HCT116 (cell line): ENCODE data around the gene PI4K2A. TPM values are rescaled to one million over a fixed set of nuclear protein-coding genes. Genes with fewer than 3 reads are reported as not detected.

ENCODE experiments used
- ATAC-seq: fragments of 200-7000 bp; cut with Tn5 transposase; 2 replicates; pipeline ENCODE4 v1.9.1; 2020; ENCODE audit warnings: mild to moderate bottlenecking, moderate library complexity
- BruUV-seq: library from RNA; stranded (reverse); fragments of 400-500 nt; replicated peaks from 2 replicates; lab custom pipeline; 2021; lab: Mats Ljungman, UMichigan
- CTCF ChIA-PET: fragments of 300-600 bp; sonication (Branson Sonifier 250); formaldehyde crosslinking; loops from one replicate; lab custom pipeline; 2021; ENCODE audit warnings: antibody characterized with exemption; lab: Charles Lee
- POLR2A ChIA-PET: fragments of 300-600, 350-600 bp; sonication (Branson Sonifier 250); formaldehyde crosslinking; loops from one replicate; lab custom pipeline; 2021; ENCODE audit warnings: antibody characterized with exemption; lab: Charles Lee
- RAD21 ChIA-PET, 2 experiments: fragments of 300-600 bp; sonication (Branson Sonifier 250); formaldehyde crosslinking; loops; one replicate each; lab custom pipeline; 2023; ENCODE audit warnings: low total read pairs in 2 of 2; ENCODE audit not compliant: uncharacterized antibody in 2 of 2, unreplicated experiment in 2 of 2, low non-redundant PET in 1 of 2; lab: Charles Lee
- DNase-seq: peaks from one replicate; pipeline ENCODE4 v3.0.0-alpha.2; 2010; ENCODE audit warnings: low read depth, low spot score
- H2AFZ ChIP-seq: fragments of 200-600 bp; shearing (Covaris generic), sonication (generic); 2 replicates; pipeline ENCODE4 v1.6.1; 2017; ENCODE audit warnings: low read depth, mixed run types, mixed read lengths, antibody characterized with exemption, low read length; ENCODE audit not compliant: poor library complexity, severe bottlenecking
- H3K27ac ChIP-seq: 2 replicates; pipeline ENCODE4 v1.5.1; 2012; ENCODE audit warnings: low read depth, low read length
- H3K27me3 ChIP-seq: fragments of 200-600 bp; sonication (generic); 2 replicates; pipeline ENCODE4 v1.6.1; 2016; ENCODE audit warnings: mixed run types, low read length, mixed read lengths; ENCODE audit not compliant: insufficient read depth
- H3K36me3 ChIP-seq, 2 experiments: fragments of 200-500 bp in 1 of 2; fragments of 200-600 bp in 1 of 2; sonication (Bioruptor generic) in 1 of 2; sonication (generic) in 1 of 2; 2 replicates each; pipeline versions ENCODE4 v1.5.1 to v1.6.1; 2014 to 2016; ENCODE audit warnings: low read length in 2 of 2, inconsistent platforms in 1 of 2, mixed read lengths in 1 of 2, mixed run types in 1 of 2; ENCODE audit not compliant: insufficient read depth in 2 of 2, control insufficient read depth in 1 of 2
- H3K4me1 ChIP-seq, 2 experiments: fragments of 200-600 bp in 1 of 2; sonication (generic) in 1 of 2; 2 replicates each; pipeline versions ENCODE4 v1.5.1 to v1.6.1; 2012 to 2017; ENCODE audit warnings: low read length in 2 of 2, inconsistent platforms in 1 of 2, mild to moderate bottlenecking in 1 of 2, mixed read lengths in 1 of 2, mixed run types in 1 of 2, moderate library complexity in 1 of 2; ENCODE audit not compliant: insufficient read depth in 2 of 2, control insufficient read depth in 1 of 2
- H3K4me2 ChIP-seq: fragments of 200-600 bp; sonication (generic); 2 replicates; pipeline ENCODE4 v1.6.1; 2017; ENCODE audit warnings: mixed run types, low read length, mixed read lengths
- H3K4me3 ChIP-seq, 2 experiments: fragments of 200-600 bp in 1 of 2; sonication (generic) in 1 of 2; replicated peaks in 1 of 2; 2 replicates each; pipeline ENCODE4 v1.5.1; 2011 to 2016; ENCODE audit warnings: low read length in 2 of 2, control low read depth in 1 of 2, low read depth in 1 of 2, mild to moderate bottlenecking in 1 of 2, mixed read lengths in 1 of 2, mixed run types in 1 of 2
- H3K79me2 ChIP-seq: fragments of 200-600 bp; sonication (generic); 2 replicates; pipeline ENCODE4 v1.6.1; 2017; ENCODE audit warnings: mild to moderate bottlenecking, mixed run types, low read length, moderate library complexity, mixed read lengths; ENCODE audit not compliant: insufficient read depth
- H3K9ac ChIP-seq: fragments of 200-600 bp; sonication (generic); 2 replicates; pipeline ENCODE4 v1.6.1; 2016; ENCODE audit warnings: low read length, mixed read lengths
- H3K9me2 ChIP-seq: fragments of 200-600 bp; sonication (generic), shearing (Covaris generic); 2 replicates; pipeline ENCODE4 v1.6.1; 2017; ENCODE audit warnings: mixed run types, mild to moderate bottlenecking, moderate library complexity; ENCODE audit not compliant: insufficient read depth
- H3K9me3 ChIP-seq, 2 experiments: fragments of 200-500 bp in 1 of 2; fragments of 200-600 bp in 1 of 2; sonication (Bioruptor generic) in 1 of 2; sonication (generic) in 1 of 2; 2 replicates each; pipeline ENCODE4 v1.6.1; 2014 to 2017; ENCODE audit warnings: low read length in 2 of 2, mixed read lengths in 2 of 2, inconsistent platforms in 1 of 2, low read depth in 1 of 2, mild to moderate bottlenecking in 1 of 2, mixed run types in 1 of 2, moderate library complexity in 1 of 2; ENCODE audit not compliant: control insufficient read depth in 1 of 2, insufficient read depth in 1 of 2
- H4K20me1 ChIP-seq: fragments of 200-600 bp; sonication (generic), shearing (Covaris generic); 2 replicates; pipeline ENCODE4 v1.6.1; 2017; ENCODE audit warnings: mixed run types, mild to moderate bottlenecking, moderate library complexity; ENCODE audit not compliant: insufficient read depth
- ATF3 ChIP-seq: IDR thresholded peaks from 2 replicates; pipeline ENCODE4 v1.6.1; 2012
- CBX3 ChIP-seq: IDR thresholded peaks from 2 replicates; pipeline ENCODE4 v1.6.1; 2012; ENCODE audit warnings: low read depth
- CEBPB ChIP-seq: IDR thresholded peaks from 2 replicates; pipeline ENCODE4 v1.6.1; 2012; ENCODE audit warnings: low read depth
- CTCF ChIP-seq, 3 experiments: fragments of 200-600 bp in 1 of 3; sonication (generic) in 1 of 3; IDR thresholded peaks in 2 of 3; conservative IDR thresholded peaks in 1 of 3; 2 replicates each; pipeline ENCODE4 v1.5.1; 2012 to 2017; ENCODE audit warnings: low read depth in 2 of 3, low read length in 2 of 3, antibody characterized with exemption in 1 of 3, borderline replicate concordance in 1 of 3, control low read depth in 1 of 3, mild to moderate bottlenecking in 1 of 3, mixed read lengths in 1 of 3, mixed run types in 1 of 3, moderate library complexity in 1 of 3; ENCODE audit not compliant: insufficient read depth in 1 of 3
- EGR1 ChIP-seq: IDR thresholded peaks from 2 replicates; pipeline ENCODE4 v1.6.1; 2012; ENCODE audit warnings: low read depth
- ELF1 ChIP-seq: IDR thresholded peaks from 2 replicates; pipeline ENCODE4 v1.6.1; 2012; ENCODE audit warnings: low read depth, borderline replicate concordance
- EZH2 ChIP-seq: fragments of 200-600 bp; sonication (generic); IDR thresholded peaks from 2 replicates; pipeline ENCODE4 v1.6.1; 2017; ENCODE audit warnings: antibody characterized with exemption, mixed run types
- EZH2phosphoT487 ChIP-seq: fragments of 200-600 bp; IDR thresholded peaks from 2 replicates; pipeline ENCODE4 v1.6.1; 2018; ENCODE audit warnings: antibody characterized with exemption, borderline replicate concordance
- FOSL1 ChIP-seq: IDR thresholded peaks from 2 replicates; pipeline ENCODE4 v1.6.1; 2012; ENCODE audit warnings: low read depth
- JUND ChIP-seq: IDR thresholded peaks from 2 replicates; pipeline ENCODE4 v1.6.1; 2012
- POLR2A ChIP-seq: IDR thresholded peaks from 2 replicates; pipeline ENCODE4 v1.7.0; 2011; ENCODE audit warnings: borderline replicate concordance; ENCODE audit not compliant: insufficient read depth, insufficient read length; ENCODE audit errors: extremely low read depth
- POLR2AphosphoS5 ChIP-seq: IDR thresholded peaks from 2 replicates; pipeline ENCODE4 v1.6.1; 2011; ENCODE audit warnings: mild to moderate bottlenecking, low read depth, low read length, moderate library complexity
- RAD21 ChIP-seq: IDR thresholded peaks from 2 replicates; pipeline ENCODE4 v1.6.1; 2012; ENCODE audit warnings: low read depth, mild to moderate bottlenecking
- REST ChIP-seq: IDR thresholded peaks from 2 replicates; pipeline ENCODE4 v1.6.1; 2012; ENCODE audit warnings: low read depth
- SIN3A ChIP-seq: IDR thresholded peaks from 2 replicates; pipeline ENCODE4 v1.6.1; 2012; ENCODE audit warnings: low read depth
- SP1 ChIP-seq: IDR thresholded peaks from 2 replicates; pipeline ENCODE4 v1.6.1; 2012; ENCODE audit warnings: low read depth
- TCF7L2 ChIP-seq: IDR thresholded peaks from 2 replicates; pipeline ENCODE4 v1.7.0; 2011; ENCODE audit warnings: borderline replicate concordance, inconsistent platforms; ENCODE audit not compliant: insufficient read depth, insufficient read length; ENCODE audit errors: extremely low read depth
- YY1 ChIP-seq: IDR thresholded peaks from 2 replicates; pipeline ENCODE4 v1.6.1; 2011; ENCODE audit warnings: low read length, low read depth, moderate library complexity, mild to moderate bottlenecking; ENCODE audit not compliant: insufficient replicate concordance; ENCODE audit errors: extremely low read depth
- ZBTB33 ChIP-seq: IDR thresholded peaks from 2 replicates; pipeline ENCODE4 v1.6.1; 2011; ENCODE audit warnings: mild to moderate bottlenecking, low read length, moderate library complexity; ENCODE audit not compliant: insufficient replicate concordance; ENCODE audit errors: extremely low read depth
- ZNF274 ChIP-seq: fragments of 200-500 bp; sonication (Bioruptor generic); IDR thresholded peaks from 2 replicates; pipeline ENCODE4 v1.6.1; 2014; ENCODE audit warnings: mild to moderate bottlenecking, low read depth, low read length, inconsistent platforms
- intact Hi-C: fragments of 100-400 bp; cut with micrococcal nuclease; formaldehyde crosslinking; loops from 2 replicates; pipeline ENCODE4 v1.10.0; 2022
- total RNA-seq: library from RNA; stranded (reverse); gene quantifications from one replicate; pipeline ENCODE4 v1.2.1, GENCODE V29; 2021; ENCODE audit not compliant: unreplicated experiment

PI4K2A gene
- total RNA-seq, 1 experiment from 2014 or later = 20.0 TPM

- intact Hi-C loops = no loop called here
- H3K4me3 ChIP-seq = no peak overlapping the region
- H2AFZ ChIP-seq = no peak overlapping the region
- H3K4me1 ChIP-seq = peaks cover 0 to 3% of the 10 kb centered on the region in 2 experiments; a peak in 1 of 4 replicates
- H3K9me3 ChIP-seq = no peaks in the 10 kb centered on the region
- no peak for DNase-seq
- CTCF ChIA-PET = interaction anchor here (1.9 kb wide), 1 partner anchor 46 kb away, joined by 6 read pairs; the partner anchor contains the start of gene ANKRD2
- H3K79me2 ChIP-seq = no peaks in the 10 kb centered on the region
- no TSS peak for BruUV-seq
- TF ChIP-seq CTCF (IDR thresholded peaks at IDR 0.05 in 2 of 3, conservative IDR thresholded peaks at IDR 0.05 in 1 of 3; ENCODE audit: borderline replicate concordance in 1 of 3, insufficient read depth in 1 of 3, low read depth in 2 of 3, low read length in 2 of 3) (no peak), REST (no peak), POLR2A (no peak), FOSL1 (no peak), SIN3A (no peak), CEBPB (no peak), YY1 (no peak), TCF7L2 (no peak), EZH2 (no peak), ZNF274 (no peak), CBX3 (no peak), ELF1 (no peak), ZBTB33 (no peak), EGR1 (no peak), POLR2AphosphoS5 (no peak), RAD21 (no peak), ATF3 (no peak), JUND (no peak), SP1 (no peak), EZH2phosphoT487 (no peak)
- H3K9ac ChIP-seq = no peak overlapping the region
- no peaks in the 10 kb centered on the region for H4K20me1 ChIP-seq
- no peak for ATAC-seq
- no peak overlapping the region for H3K27ac ChIP-seq
- no peaks in the 10 kb centered on the region for H3K27me3 ChIP-seq
- RAD21 ChIA-PET = no interaction called here
- H3K36me3 ChIP-seq = no peaks in the 10 kb centered on the region
- H3K9me2 ChIP-seq = no peaks in the 10 kb centered on the region
- POLR2A ChIA-PET = interaction anchor here (0.8 kb wide), 1 partner anchor 20 kb away, joined by 3 read pairs; no protein-coding TSS in a partner anchor
- no peak overlapping the region for H3K4me2 ChIP-seq
Observed at GRCh38 chr10:97618285-97618684, 22.2 kb upstream of the PI4K2A start.
